Stomach (tissue), 9 donors: Measurements from ENCODE around the gene RPAP3. TPM values are rescaled to one million over a fixed set of nuclear protein-coding genes. Genes with fewer than 3 reads are reported as not detected.
"Not testable (repeated sequence)": the region's sequence is repeated elsewhere in the genome, so short reads cannot be mapped to it uniquely, and the experiment has no call there.

Experiments
- DNase-seq, 2 donors: peaks; one replicate each; pipeline versions ENCODE4 v3.0.0 to v3.0.0-alpha.2; 2013 to 2019
- H3K27ac ChIP-seq, 5 donors: fragments of 200-600 bp in 4 of 5; sonication (generic) in 4 of 5; one replicate each; pipeline ENCODE4 v1.5.1; 2013 to 2019; ENCODE audit warnings: mild to moderate bottlenecking in 1 of 5, moderate library complexity in 1 of 5
- H3K27me3 ChIP-seq, 3 donors: fragments of 200-600 bp; sonication (generic); one replicate each; pipeline ENCODE4 v1.5.1; 2017 to 2019; ENCODE audit warnings: mixed run types in 1 of 3
- H3K36me3 ChIP-seq, 4 donors: fragments of 200-600 bp; sonication (generic); 1 replicate in 3 of 4; 2 replicates in 1 of 4; pipeline ENCODE4 v1.5.1; 2016 to 2019
- H3K4me1 ChIP-seq, 4 donors: fragments of 200-600 bp; sonication (generic); one replicate each; pipeline ENCODE4 v1.5.1; 2016 to 2019
- H3K4me3 ChIP-seq, 4 donors: fragments of 200-600 bp; sonication (generic) in 3 of 4; one replicate each; pipeline ENCODE4 v1.5.1; 2016 to 2019; ENCODE audit warnings: mild to moderate bottlenecking in 1 of 4
- H3K9me3 ChIP-seq, 4 donors: fragments of 200-600 bp; sonication (generic); one replicate each; pipeline ENCODE4 v1.5.1; 2016 to 2019
- EP300 ChIP-seq: sonication (generic); formaldehyde crosslinking; IDR thresholded peaks from one replicate; pipeline ENCODE4 v1.6.1; 2017; ENCODE audit warnings: antibody characterized with exemption
- POLR2A ChIP-seq, 4 donors: fragments of 450-650 bp; IDR thresholded peaks; one replicate each; pipeline ENCODE4 v1.6.1; 2016; ENCODE audit warnings: antibody characterized with exemption in 4 of 4, control low read depth in 2 of 4, mild to moderate bottlenecking in 1 of 4, moderate library complexity in 1 of 4
- POLR2AphosphoS5 ChIP-seq, 3 donors: sonication (generic); formaldehyde crosslinking; IDR thresholded peaks; one replicate each; pipeline ENCODE4 v1.6.1; 2016; ENCODE audit warnings: antibody characterized with exemption in 3 of 3
- WGBS, 5 donors: extraction: QIAGEN DNeasy Blood & Tissue Kit in 3 of 5; methylation state at CpG; one replicate each; pipeline versions ENCODE4 v1.1.5 to v1.1.7; 2013 to 2018; 5-methylcytosine and 5-hydroxymethylcytosine counted together
- intact Hi-C: fragments of 100-400 bp; cut with DNase I; formaldehyde crosslinking; loops from one replicate; pipeline ENCODE4 v1.15.1; 2023; ENCODE audit warnings: low total_unique reads
- polyA plus RNA-seq, 3 donors: library from polyadenylated mRNA; stranded (reverse); fragments of 200-250 nt; gene quantifications; one replicate each; pipeline ENCODE4 v1.2.3, GENCODE V29; 2013
- total RNA-seq, 5 donors: library from RNA; depleted of rRNA; stranded (reverse); fragments of >200 nt; gene quantifications; one replicate each; pipeline versions ENCODE4 v1.1.0 to v1.2.3, GENCODE V29; 2014 to 2016
- TF ChIP-seq, protein P1 (sequence below), 7 experiments: fragments of 450-650 bp in 4 of 7; fragments of 200-600 bp in 3 of 7; sonication (generic) in 3 of 7; IDR thresholded peaks; one replicate each; pipeline ENCODE4 v1.5.1; 2016 to 2019; ENCODE audit warnings: antibody characterized with exemption in 7 of 7, control low read depth in 2 of 7, mild to moderate bottlenecking in 1 of 7
- donor health status: healthy with polysubstance abuse.
- donor health status: Bipolar disorder and iron deficiency.
- donor health status: healthy.

RPAP3 gene
- total and polyA plus RNA-seq, 8 donors = 3.5 to 47.4 (median 11.5) TPM

GRCh38 chr12:47651368-47652254, 54.2 kb downstream of the RPAP3 start:
- peak overlapping the region in 3 of 4 donors; percentile 25 to 32 (median 27) for H3K4me3 ChIP-seq
- 28 to 41% (median 31%) methylated on average over 12 of the region's 12 CpGs for WGBS, 5 donors
- DNase-seq = peak; percentile 59 to 84
- TF ChIP-seq, protein P1, sequence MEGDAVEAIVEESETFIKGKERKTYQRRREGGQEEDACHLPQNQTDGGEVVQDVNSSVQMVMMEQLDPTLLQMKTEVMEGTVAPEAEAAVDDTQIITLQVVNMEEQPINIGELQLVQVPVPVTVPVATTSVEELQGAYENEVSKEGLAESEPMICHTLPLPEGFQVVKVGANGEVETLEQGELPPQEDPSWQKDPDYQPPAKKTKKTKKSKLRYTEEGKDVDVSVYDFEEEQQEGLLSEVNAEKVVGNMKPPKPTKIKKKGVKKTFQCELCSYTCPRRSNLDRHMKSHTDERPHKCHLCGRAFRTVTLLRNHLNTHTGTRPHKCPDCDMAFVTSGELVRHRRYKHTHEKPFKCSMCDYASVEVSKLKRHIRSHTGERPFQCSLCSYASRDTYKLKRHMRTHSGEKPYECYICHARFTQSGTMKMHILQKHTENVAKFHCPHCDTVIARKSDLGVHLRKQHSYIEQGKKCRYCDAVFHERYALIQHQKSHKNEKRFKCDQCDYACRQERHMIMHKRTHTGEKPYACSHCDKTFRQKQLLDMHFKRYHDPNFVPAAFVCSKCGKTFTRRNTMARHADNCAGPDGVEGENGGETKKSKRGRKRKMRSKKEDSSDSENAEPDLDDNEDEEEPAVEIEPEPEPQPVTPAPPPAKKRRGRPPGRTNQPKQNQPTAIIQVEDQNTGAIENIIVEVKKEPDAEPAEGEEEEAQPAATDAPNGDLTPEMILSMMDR (IDR thresholded peaks at IDR 0.05) = peak in 5 of 7 experiments; percentile 70 to 88 (median 74)
- TF ChIP-seq POLR2AphosphoS5 (IDR thresholded peaks at IDR 0.05) (peak in 1 of 3 donors; percentile 48), POLR2A (IDR thresholded peaks at IDR 0.05) (no peak)
- no peaks in the 10 kb centered on the region for H3K36me3 ChIP-seq
- intact Hi-C loops = no loop called here
- H3K9me3 ChIP-seq = no peaks in the 10 kb centered on the region
- H3K27ac ChIP-seq = peak overlapping the region in 2 of 5 donors; percentile 7 to 48
- H3K27me3 ChIP-seq = no peaks in the 10 kb centered on the region
- H3K4me1 ChIP-seq = peaks cover 6 to 28% (median 16%) of the 10 kb centered on the region in 4 donors

- H3K4me3 ChIP-seq = no peak overlapping the region
- no peaks in the 10 kb centered on the region for H3K27me3 ChIP-seq
Measured at GRCh38 chr12:47650469-47650868, 55.4 kb downstream of the RPAP3 start.

DNA sequence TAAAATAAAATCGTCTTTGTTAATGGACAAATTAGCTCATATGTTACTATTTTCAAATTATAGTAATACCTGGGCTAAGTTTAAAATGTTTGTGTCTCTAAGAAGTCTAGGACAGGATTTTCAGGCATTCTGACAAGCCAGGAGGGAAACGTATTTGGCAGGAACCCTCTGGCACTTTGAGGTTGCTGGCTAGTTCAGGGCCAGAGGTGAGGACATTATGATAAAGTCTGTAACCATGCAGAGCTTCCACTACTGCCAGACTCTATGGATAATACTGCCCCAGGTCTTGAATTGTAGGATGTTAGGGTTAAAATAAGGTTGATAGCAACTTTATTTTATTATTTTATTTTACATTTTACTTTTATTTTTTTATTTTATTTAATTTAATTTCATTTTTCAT, 56.4 kb downstream of the RPAP3 start:
- H3K4me1 ChIP-seq = peaks cover 6 to 28% (median 16%) of the 10 kb centered on the region in 4 donors
- TF ChIP-seq, protein P1 (IDR thresholded peaks at IDR 0.05) = no peak
- TF ChIP-seq POLR2A (IDR thresholded peaks at IDR 0.05) = no peak
- no peak for TF ChIP-seq POLR2AphosphoS5 (IDR thresholded peaks at IDR 0.05)
- no peak for TF ChIP-seq EP300
- 51 to 76% (median 68%) methylated on average over 2 of the region's 2 CpGs for WGBS, 5 donors
- peaks cover 0 to 4% (median 2%) of the 10 kb centered on the region in 4 donors for H3K9me3 ChIP-seq
- no peak overlapping the region for H3K27ac ChIP-seq
- no peaks in the 10 kb centered on the region for H3K36me3 ChIP-seq
- H3K4me3 ChIP-seq = no peak overlapping the region
- H3K27me3 ChIP-seq = no peaks in the 10 kb centered on the region
- intact Hi-C loops = no loop called here
- DNase-seq = no peak

More at GRCh38 chr12:47650469-47650868, 55.4 kb downstream of the RPAP3 start:
- H3K36me3 ChIP-seq = no peaks in the 10 kb centered on the region
- intact Hi-C loops = no loop called here
- TF ChIP-seq EP300 = no peak
- TF ChIP-seq POLR2A (IDR thresholded peaks at IDR 0.05) = no peak
- no peak for TF ChIP-seq POLR2AphosphoS5 (IDR thresholded peaks at IDR 0.05)
- TF ChIP-seq, protein P1 (IDR thresholded peaks at IDR 0.05) = no peak
- no peak for DNase-seq
- no peak overlapping the region for H3K27ac ChIP-seq
- peaks cover 6 to 28% (median 16%) of the 10 kb centered on the region in 4 donors for H3K4me1 ChIP-seq
- WGBS, 5 donors = 52 to 69% (median 52%) methylated on average over 1 of the region's 1 CpG
- no peaks in the 10 kb centered on the region for H3K9me3 ChIP-seq

- H3K36me3 ChIP-seq = peaks cover 0 to 4% (median 0%) of the 10 kb centered on the region in 4 donors
- H3K4me1 ChIP-seq = peaks cover 6 to 28% (median 15%) of the 10 kb centered on the region in 4 donors
- H3K9me3 ChIP-seq = peaks cover 0 to 17% (median 11%) of the 10 kb centered on the region in 4 donors
- TF ChIP-seq, protein P1 (IDR thresholded peaks at IDR 0.05) = no peak
- TF ChIP-seq POLR2AphosphoS5 (IDR thresholded peaks at IDR 0.05) (no peak), POLR2A (IDR thresholded peaks at IDR 0.05) (no peak)
- WGBS, 5 donors = 88 to 97% (median 91%) methylated on average over 2 of the region's 2 CpGs
- no peaks in the 10 kb centered on the region for H3K27me3 ChIP-seq
- DNase-seq = no peak
- intact Hi-C loops = no loop called here
- no peak overlapping the region for H3K27ac ChIP-seq
- no peak overlapping the region for H3K4me3 ChIP-seq
Measured at GRCh38 chr12:47648056-47648579, 57.7 kb downstream of the RPAP3 start.

GRCh38 chr12:47642310-47642709, 63.5 kb downstream of the RPAP3 start:
- H3K36me3 ChIP-seq, DNase-seq, H3K27ac ChIP-seq, H3K4me3 ChIP-seq, H3K4me1 ChIP-seq, intact Hi-C loops, H3K27me3 ChIP-seq: not testable (repeated sequence)
- WGBS, 5 donors = 91 to 99% (median 97%) methylated on average over 3 of the region's 3 CpGs
- peaks cover 0 to 37% (median 26%) of the 10 kb centered on the region in 4 donors for H3K9me3 ChIP-seq
